Testis (tissue), 2 donors: ENCODE results near the gene PTPRD.

ENCODE experiments used
- POLR2A ChIP-seq: fragments of 450-650 bp; IDR thresholded peaks from one replicate; pipeline ENCODE4 v1.6.1; 2017; ENCODE audit warnings: antibody characterized with exemption, mild to moderate bottlenecking, moderate library complexity
- TF ChIP-seq, protein P1 (sequence below), 3 experiments: fragments of 450-650 bp in 2 of 3; fragments of 200-600 bp in 1 of 3; sonication (generic) in 1 of 3; IDR thresholded peaks; one replicate each; pipeline ENCODE4 v1.5.1; 2016 to 2019; ENCODE audit warnings: antibody characterized with exemption in 3 of 3, mild to moderate bottlenecking in 2 of 3, moderate library complexity in 1 of 3

GRCh38 chr9:10605388-10605787, 7.4 kb downstream of the PTPRD start:
- TF ChIP-seq, protein P1, sequence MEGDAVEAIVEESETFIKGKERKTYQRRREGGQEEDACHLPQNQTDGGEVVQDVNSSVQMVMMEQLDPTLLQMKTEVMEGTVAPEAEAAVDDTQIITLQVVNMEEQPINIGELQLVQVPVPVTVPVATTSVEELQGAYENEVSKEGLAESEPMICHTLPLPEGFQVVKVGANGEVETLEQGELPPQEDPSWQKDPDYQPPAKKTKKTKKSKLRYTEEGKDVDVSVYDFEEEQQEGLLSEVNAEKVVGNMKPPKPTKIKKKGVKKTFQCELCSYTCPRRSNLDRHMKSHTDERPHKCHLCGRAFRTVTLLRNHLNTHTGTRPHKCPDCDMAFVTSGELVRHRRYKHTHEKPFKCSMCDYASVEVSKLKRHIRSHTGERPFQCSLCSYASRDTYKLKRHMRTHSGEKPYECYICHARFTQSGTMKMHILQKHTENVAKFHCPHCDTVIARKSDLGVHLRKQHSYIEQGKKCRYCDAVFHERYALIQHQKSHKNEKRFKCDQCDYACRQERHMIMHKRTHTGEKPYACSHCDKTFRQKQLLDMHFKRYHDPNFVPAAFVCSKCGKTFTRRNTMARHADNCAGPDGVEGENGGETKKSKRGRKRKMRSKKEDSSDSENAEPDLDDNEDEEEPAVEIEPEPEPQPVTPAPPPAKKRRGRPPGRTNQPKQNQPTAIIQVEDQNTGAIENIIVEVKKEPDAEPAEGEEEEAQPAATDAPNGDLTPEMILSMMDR (IDR thresholded peaks at IDR 0.05) = no peak
- no peak for TF ChIP-seq POLR2A
